ENCODE data around the gene TBR1. TPM values are rescaled to one million over a fixed set of nuclear protein-coding genes. Genes with fewer than 3 reads are reported as not detected.

The TBR1 gene
- total RNA-seq, 1 experiment from 2014 or later = not detected

DNA sequence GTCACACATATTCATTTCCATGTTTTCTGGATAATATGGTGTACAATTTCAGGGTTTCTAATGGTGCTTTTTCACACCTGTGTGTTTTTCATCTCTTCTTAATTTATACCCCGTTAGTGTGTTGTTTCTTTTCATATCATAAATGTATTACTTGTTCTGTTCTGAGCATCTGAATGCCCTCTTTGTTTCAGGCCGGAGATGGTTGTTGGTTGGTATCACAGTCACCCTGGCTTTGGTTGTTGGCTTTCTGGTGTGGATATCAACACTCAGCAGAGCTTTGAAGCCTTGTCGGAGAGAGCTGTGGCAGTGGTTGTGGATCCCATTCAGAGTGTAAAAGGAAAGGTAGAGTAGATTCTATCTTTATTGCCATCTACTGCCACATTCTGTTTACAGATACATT, 45.1 kb upstream of the TBR1 start:
- H3K9me3 ChIP-seq (ENCODE audit: insufficient read depth, low read depth) = no peaks in the 10 kb centered on the region
- CTCF ChIA-PET = no interaction called here
- no peaks in the 10 kb centered on the region for H3F3A ChIP-seq (ENCODE audit: insufficient read depth, low read depth)
- no peak for DNase-seq
- TF ChIP-seq, protein P1, sequence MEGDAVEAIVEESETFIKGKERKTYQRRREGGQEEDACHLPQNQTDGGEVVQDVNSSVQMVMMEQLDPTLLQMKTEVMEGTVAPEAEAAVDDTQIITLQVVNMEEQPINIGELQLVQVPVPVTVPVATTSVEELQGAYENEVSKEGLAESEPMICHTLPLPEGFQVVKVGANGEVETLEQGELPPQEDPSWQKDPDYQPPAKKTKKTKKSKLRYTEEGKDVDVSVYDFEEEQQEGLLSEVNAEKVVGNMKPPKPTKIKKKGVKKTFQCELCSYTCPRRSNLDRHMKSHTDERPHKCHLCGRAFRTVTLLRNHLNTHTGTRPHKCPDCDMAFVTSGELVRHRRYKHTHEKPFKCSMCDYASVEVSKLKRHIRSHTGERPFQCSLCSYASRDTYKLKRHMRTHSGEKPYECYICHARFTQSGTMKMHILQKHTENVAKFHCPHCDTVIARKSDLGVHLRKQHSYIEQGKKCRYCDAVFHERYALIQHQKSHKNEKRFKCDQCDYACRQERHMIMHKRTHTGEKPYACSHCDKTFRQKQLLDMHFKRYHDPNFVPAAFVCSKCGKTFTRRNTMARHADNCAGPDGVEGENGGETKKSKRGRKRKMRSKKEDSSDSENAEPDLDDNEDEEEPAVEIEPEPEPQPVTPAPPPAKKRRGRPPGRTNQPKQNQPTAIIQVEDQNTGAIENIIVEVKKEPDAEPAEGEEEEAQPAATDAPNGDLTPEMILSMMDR (conservative IDR thresholded peaks at IDR 0.05) = no peak
- TF ChIP-seq EZH2 (IDR thresholded peaks at IDR 0.05; ENCODE audit: low read depth) = no peak
- H3K4me1 ChIP-seq (replicated peaks; ENCODE audit: insufficient read depth) = peaks cover 14% of the 10 kb centered on the region
- no peak overlapping the region for H3K4me2 ChIP-seq
- H3K9me2 ChIP-seq (ENCODE audit: insufficient read depth) = no peaks in the 10 kb centered on the region
- H3K27ac ChIP-seq = no peak overlapping the region
- intact Hi-C loops (cut with micrococcal nuclease; ENCODE audit: unreplicated experiment) = no loop called here
- no peaks in the 10 kb centered on the region for H4K20me1 ChIP-seq (ENCODE audit: insufficient read depth)
- POLR2A ChIA-PET (ENCODE audit: unreplicated experiment) = no interaction called here
- BruUV-seq (replicated peaks) = no TSS peak
- 0 out of 2 replicates have a peak, but pooled peaks cover 3% of the 10 kb centered on the region for H3K79me2 ChIP-seq (ENCODE audit: low read depth)
- no peak overlapping the region for H2AFZ ChIP-seq
- peaks cover 17% of the 10 kb centered on the region; the same call in 1 of the 2 replicates for H3K36me3 ChIP-seq (ENCODE audit: low read depth)
- no peak overlapping the region for H3K4me3 ChIP-seq
- no peaks in the 10 kb centered on the region for H3K27me3 ChIP-seq (ENCODE audit: insufficient read depth, low read depth)

DNA sequence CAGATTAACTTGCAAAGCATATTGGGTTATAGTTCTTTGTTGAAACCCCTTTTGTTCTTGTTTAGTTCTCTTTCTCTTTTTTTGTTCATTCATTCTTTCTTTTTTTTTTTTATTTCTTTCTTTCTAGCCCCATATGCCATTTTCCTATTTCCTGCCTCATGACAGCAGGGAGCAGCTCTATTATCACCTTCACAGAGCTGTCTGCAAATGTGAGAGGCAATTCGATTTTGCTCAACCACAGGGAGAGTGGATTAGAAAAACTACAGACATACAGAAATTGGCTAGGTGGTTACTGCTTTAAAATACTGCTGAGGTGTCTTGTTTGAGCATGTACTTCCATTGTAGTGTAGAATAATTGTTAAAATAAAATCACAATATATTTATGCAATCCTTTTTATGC, 44.2 kb upstream of the TBR1 start:
- Histone ChIP-seq H3K36me3 (ENCODE audit: low read depth) (peaks cover 17% of the 10 kb centered on the region; the same call in 1 of the 2 replicates), H3F3A (ENCODE audit: insufficient read depth, low read depth) (no peaks in the 10 kb centered on the region), H3K27ac (no peak overlapping the region), H3K4me3 (no peak overlapping the region), H2AFZ (no peak overlapping the region), H3K4me2 (no peak overlapping the region), H3K27me3 (ENCODE audit: insufficient read depth, low read depth) (no peaks in the 10 kb centered on the region), H3K4me1 (replicated peaks; ENCODE audit: insufficient read depth) (peaks cover 14% of the 10 kb centered on the region), H3K9me2 (ENCODE audit: insufficient read depth) (no peaks in the 10 kb centered on the region), H3K79me2 (ENCODE audit: low read depth) (0 out of 2 replicates have a peak, but pooled peaks cover 3% of the 10 kb centered on the region), H3K9me3 (ENCODE audit: insufficient read depth, low read depth) (no peaks in the 10 kb centered on the region), H4K20me1 (ENCODE audit: insufficient read depth) (no peaks in the 10 kb centered on the region)
- ChIA-PET CTCF (interaction anchor here (0.6 kb wide), 1 partner anchor 1313 kb away, joined by 3 read pairs; no protein-coding TSS in a partner anchor), POLR2A (ENCODE audit: unreplicated experiment) (interaction anchor here (0.7 kb wide), 1 partner anchor 19 kb away, joined by 4 read pairs; no protein-coding TSS in a partner anchor)
- TF ChIP-seq, protein P1 (conservative IDR thresholded peaks at IDR 0.05) = no peak
- no peak for TF ChIP-seq EZH2 (IDR thresholded peaks at IDR 0.05; ENCODE audit: low read depth)
- no TSS peak for BruUV-seq (replicated peaks)
- no peak for DNase-seq
- intact Hi-C loops (cut with micrococcal nuclease; ENCODE audit: unreplicated experiment) = no loop called here

DNA sequence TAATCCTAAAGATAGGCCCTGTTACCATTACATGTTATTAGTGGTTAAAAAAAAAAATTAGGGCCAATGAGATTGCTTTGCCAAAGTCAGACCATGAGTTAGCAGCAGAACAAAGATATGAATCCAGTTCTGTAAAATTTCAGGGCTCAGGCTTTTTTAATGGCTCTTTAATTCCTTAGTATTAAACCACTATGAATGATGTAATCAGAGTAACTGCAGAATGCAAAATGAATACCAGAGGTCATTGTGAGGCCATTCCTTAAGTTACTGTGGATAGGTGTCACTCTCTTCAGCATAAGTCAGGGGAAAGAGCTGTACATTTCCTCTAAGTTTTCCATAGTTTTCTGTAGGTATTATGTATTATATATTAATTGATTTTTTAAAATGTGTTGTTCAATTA, 42.2 kb upstream of the TBR1 start:
- Histone ChIP-seq H2AFZ (no peak overlapping the region), H3K36me3 (ENCODE audit: low read depth) (peaks cover 17% of the 10 kb centered on the region; the same call in 1 of the 2 replicates), H3K27me3 (ENCODE audit: insufficient read depth, low read depth) (no peaks in the 10 kb centered on the region), H3K4me2 (0 out of 2 replicates have a peak overlapping the region, but pooled peaks have one; percentile 16), H3K4me3 (no peak overlapping the region), H3K4me1 (replicated peaks; ENCODE audit: insufficient read depth) (peaks cover 14% of the 10 kb centered on the region), H3K9me3 (ENCODE audit: insufficient read depth, low read depth) (no peaks in the 10 kb centered on the region), H3K79me2 (ENCODE audit: low read depth) (0 out of 2 replicates have a peak, but pooled peaks cover 3% of the 10 kb centered on the region), H4K20me1 (ENCODE audit: insufficient read depth) (no peaks in the 10 kb centered on the region), H3K27ac (peak overlapping the region; percentile 41), H3K9me2 (ENCODE audit: insufficient read depth) (no peaks in the 10 kb centered on the region), H3F3A (ENCODE audit: insufficient read depth, low read depth) (no peaks in the 10 kb centered on the region)
- ChIA-PET CTCF (no interaction called here), POLR2A (ENCODE audit: unreplicated experiment) (interaction anchor here (0.8 kb wide), 1 partner anchor 344 kb away, joined by 15 read pairs; no protein-coding TSS in a partner anchor)
- no peak for DNase-seq
- BruUV-seq (replicated peaks) = no TSS peak
- intact Hi-C loops (cut with micrococcal nuclease; ENCODE audit: unreplicated experiment) = no loop called here
- TF ChIP-seq, protein P1 (conservative IDR thresholded peaks at IDR 0.05) = no peak
- TF ChIP-seq EZH2 (IDR thresholded peaks at IDR 0.05; ENCODE audit: low read depth) = no peak
